HT1080 (cell line): Measurements from ENCODE around the gene TRABD2B. TPM values are rescaled to one million over a fixed set of nuclear protein-coding genes. Genes with fewer than 3 reads are reported as not detected.

ENCODE experiments used
- DNase-seq: peaks from one replicate; pipeline ENCODE4 v3.0.0-alpha.2; 2015; ENCODE audit warnings: low read depth
- total RNA-seq: library from RNA; depleted of rRNA; stranded (reverse); fragments of >200 nt; shearing (Covaris generic); gene quantifications from 2 replicates; pipeline ENCODE4 v1.2.3, GENCODE V29; 2014

The TRABD2B gene
- total RNA-seq, 1 experiment from 2014 or later = not detected

- no peak for DNase-seq
Observed at GRCh38 chr1:47782414-47783166, 214.6 kb downstream of the TRABD2B start.

DNA sequence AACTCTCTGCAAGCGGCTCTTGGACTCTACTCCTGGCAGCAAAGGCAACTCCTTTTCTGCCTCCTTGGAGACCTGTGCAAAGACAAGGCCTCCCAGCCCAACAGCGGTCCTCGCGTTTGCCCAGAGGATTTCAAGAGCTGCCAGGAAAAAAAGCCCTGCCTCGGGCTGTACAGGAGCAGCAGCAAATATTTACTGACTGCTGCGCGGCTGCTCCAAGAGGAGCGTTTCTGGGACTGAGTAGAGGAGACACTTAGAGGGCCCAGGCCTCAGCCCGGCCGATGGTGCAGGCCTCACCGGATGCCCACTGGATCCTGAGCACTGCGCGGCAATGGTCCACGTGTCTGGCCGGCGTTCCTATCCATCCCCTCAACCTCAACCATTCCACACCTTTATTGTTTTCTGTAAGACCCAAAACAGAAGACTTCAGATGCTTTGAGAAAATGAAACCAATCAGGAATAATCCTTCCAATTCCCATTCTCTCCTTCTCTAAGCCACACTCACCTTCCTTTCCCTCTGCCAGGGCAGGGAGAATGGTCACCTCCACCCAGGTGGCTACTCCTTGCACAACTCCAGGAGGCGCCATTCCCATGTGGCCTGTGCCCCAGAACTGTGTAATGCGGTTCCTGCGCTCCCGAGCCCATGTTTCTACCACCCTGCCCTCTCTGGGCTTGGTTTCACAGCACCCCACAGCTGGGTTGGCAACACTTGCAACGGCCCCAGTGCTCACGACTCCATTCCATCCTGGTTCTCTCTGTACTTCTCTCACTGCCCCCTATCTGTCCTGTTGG is 215.8 kb downstream of the TRABD2B start:
- DNase-seq = no peak

DNA sequence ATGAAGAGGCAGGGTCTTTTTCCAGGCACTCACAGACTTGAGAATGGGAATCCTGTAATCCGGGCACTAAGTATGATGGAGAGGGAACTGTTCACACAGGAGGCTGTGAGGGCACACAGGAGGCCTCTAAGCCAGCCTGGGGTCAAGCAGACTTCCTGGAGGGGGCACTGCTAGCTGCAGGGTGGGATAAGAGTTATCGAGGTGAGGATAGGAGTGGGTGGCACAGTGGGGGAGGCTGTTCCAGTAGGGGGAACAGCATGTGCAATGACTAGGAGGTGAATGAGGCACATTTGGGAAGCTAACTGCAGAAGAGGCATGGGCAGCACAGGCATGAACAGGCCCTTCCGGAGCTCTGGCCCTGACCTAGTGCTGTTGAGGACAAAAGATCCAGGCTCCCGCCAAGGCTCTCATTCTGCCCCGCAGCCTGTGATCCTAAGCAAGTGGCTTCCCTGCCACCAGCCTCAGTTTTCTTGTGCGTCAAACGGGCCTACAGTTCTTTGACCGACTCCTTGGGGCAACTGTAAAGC is 216.7 kb downstream of the TRABD2B start:
- peak; percentile 12 for DNase-seq

GRCh38 chr1:47779613-47780012 is 217.6 kb downstream of the TRABD2B start:
- DNase-seq = no peak

- no peak for DNase-seq
Observed at GRCh38 chr1:47778280-47778679, 218.9 kb downstream of the TRABD2B start.

DNA sequence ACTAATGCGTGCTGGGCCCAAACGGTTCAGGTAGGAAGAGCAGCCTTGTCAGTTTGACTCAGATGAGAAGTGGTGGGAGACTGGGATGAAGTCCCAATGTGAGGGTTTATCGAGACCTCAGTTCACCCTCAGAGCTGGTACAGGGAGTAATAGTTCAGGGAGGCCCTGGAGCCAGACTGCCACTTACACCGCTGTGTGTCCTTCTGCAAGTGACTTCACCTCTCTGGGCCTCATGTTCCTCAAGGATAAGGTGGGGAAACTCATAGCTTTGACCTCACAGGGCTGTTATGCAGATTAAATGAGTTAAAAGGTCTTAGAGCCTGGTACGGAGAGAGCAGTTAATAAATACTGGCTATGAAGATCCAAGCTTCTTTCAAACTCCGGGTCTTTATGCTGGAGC is 219.9 kb downstream of the TRABD2B start:
- DNase-seq = no peak

GRCh38 chr1:47776667-47777131 is 220.5 kb downstream of the TRABD2B start:
- no peak for DNase-seq

- DNase-seq = no peak
Observed at GRCh38 chr1:47774986-47775834, 222.0 kb downstream of the TRABD2B start.

DNA sequence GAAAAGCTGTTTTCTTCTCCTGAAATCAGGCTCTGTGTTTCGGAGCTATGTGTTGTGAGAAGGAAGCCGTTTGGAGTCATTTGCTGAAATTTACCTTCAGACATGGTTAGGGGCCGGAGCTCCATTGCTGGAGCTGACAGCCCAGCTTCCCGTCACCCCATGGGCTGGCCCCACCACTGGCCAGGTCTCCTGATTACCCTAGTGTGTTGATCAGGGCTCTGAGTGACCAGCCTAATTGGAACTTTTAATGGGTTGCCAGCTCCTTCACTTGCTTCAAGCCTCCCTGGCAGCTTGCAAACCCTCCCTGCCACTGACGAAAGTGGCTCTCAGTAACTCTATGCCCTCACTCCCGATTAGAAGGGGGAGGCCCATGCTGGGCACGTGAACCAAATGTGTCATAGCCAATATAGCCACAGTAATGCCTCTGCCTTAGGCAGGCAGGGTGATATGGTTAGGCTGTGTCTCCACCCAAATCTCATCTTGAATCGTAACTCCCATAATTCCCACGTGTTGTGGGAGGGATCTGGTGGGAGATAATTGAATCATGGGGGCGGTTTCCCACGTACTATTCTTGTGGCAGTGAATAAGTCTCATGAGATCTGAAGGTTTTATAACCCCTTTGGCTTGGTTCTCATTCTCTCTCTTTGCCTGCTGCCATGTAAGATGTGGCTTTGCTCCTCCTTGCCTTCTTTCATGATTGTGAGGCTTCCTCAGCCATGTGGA is 224.1 kb downstream of the TRABD2B start:
- no peak for DNase-seq

DNA sequence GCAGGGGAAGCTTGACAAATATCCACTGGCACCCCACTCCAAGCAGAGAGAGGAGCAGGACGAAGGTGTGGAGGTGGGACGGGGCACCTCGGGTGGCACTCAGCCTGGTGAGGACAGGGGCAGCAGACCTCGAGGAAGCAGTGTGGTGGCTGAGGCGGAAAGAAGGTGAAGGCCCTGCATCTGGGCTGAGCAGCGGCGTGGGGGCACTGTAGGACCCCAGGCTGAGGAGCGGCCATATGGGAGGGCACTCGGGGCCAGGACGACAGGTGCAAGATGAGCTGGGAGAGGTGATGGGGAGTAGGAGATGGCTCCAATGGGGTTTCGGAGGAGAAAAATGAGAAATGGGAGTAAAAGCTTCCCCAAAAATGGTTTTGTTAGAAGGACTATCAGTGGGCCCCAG is 224.9 kb downstream of the TRABD2B start:
- DNase-seq = no peak

GRCh38 chr1:47771751-47772150 is 225.4 kb downstream of the TRABD2B start:
- no peak for DNase-seq

- no peak for DNase-seq
Observed at GRCh38 chr1:47769983-47770382, 227.2 kb downstream of the TRABD2B start.

DNA sequence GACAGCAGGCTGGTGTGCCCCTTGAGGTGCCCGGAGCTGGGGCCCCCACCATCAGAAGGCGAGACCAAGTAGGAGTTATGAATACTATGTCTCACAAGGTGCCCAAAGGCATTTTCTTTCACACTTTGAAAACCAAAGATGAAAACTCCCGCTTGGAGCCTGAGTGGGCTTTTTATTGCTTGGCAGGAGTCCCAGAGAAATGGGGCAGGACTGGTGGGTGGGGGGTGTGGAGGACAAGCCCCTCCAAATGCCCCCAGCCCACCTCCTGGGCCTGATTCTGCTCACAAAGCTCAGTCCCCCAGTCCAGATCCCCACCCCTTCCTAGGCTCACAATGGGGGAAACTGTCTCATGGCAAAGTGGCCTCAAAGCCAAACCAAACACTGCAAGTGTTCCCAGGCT is 227.9 kb downstream of the TRABD2B start:
- DNase-seq = no peak

DNA sequence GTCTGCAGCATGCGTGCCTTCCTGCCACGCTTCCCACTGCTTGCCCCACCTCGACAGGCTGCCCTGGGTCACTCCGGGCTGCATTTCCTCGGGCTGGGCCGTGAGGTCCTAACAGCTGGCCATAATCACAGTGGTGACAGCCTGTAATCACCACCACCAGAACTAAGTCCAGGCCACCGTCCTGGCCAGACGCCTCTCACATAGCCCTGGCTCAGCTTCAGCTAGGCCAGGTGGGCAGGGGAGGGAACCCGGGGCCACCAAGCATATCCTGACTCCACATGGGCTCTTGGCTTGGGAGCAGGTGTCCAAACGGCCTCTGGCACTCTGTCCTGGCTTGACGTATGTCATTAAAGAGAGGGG is 229.5 kb downstream of the TRABD2B start:
- DNase-seq = no peak

- DNase-seq = no peak
Observed at GRCh38 chr1:47766832-47767740, 230.1 kb downstream of the TRABD2B start.

DNA sequence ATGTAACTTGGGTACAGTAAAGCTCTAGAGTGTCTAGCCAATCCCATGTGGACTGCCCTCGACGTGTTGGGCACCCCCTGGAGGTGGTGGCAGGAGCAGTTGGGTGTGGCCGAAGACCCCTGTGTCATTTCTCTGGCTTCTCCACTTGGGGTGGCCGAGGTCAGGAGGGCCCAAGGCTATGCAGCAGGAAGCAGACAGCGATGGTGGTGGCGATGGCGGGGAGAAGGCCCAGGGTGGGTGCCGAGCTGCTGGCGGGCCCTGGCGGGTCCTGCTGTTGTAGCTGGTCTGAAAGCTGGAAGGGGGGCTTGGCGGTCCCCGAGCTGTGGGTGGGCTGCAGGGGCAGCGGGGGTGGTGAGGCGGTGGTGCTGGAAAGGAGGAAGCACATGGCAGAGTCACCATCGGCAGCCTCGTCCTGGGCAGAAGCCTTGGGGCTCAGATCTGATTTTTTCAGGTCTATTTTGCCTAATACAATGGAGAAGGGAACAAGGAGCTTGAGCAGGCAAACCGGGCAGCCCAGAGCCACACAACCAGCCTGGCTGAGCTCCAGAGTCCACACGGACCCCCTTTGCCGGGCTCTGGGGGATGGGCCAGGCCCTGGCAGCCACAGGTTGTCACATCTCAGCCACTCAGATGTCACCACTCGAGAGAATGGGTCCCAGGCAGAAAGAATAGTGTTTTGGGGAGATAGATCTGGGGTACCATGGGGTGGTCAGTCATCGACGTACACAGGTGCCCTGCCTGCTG is 231.3 kb downstream of the TRABD2B start:
- no peak for DNase-seq

- DNase-seq = no peak
Observed at GRCh38 chr1:47765236-47765635, 231.9 kb downstream of the TRABD2B start.

GRCh38 chr1:47764461-47765046 is 232.6 kb downstream of the TRABD2B start:
- DNase-seq = no peak
